Measurements from ENCODE around the gene MEGF11. TPM values are rescaled to one million over a fixed set of nuclear protein-coding genes. Genes with fewer than 3 reads are reported as not detected.
A peak's percentile ranks its signal among the peaks of the same experiment; 100 is the strongest.

Gene MEGF11
- not detected for total RNA-seq
- long read RNA-seq = 0 reads

DNA sequence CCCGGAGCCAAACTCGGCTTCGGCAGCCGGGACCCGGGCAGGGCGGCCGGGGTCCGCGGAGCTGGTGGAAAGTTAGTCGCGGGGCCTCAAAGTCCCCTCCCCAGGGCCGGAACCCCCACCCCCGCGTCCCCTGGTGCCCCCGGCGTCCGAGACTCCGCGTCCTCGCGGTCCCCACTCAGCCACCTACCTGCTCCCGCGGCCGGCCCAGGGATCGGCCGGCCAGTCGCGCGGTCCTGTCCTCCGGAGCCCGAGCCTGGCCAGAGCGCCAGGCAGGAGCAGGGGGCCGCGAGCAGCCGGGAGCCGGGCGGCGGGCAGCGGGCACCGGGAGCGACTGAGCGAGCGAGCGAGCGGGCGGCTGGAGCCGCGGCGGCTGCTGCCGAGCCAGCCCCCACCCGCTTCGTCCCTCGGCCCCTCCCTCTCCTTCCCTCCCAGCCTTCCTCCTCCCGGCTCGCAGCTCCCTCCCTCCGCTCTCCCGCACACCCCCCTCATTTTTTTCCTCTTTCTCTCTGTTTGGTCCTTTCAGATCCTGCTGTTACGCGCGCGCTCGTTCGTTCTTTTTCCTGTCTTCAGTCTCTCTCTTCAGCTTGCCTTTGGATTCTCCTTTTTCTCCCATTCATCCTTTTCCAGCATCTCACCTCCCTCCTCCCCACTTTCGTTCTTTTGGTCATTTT lies at the start of gene MEGF11:
Gene MEGF11, minus strand, starts transcription at position 333 of the 671 bp plus-strand sequence. CDS start 125,347 bp downstream, outside the sequence.
- intact Hi-C loops (cut with DNase I) = loop anchor here (5.0 kb wide), 1 partner anchor 244 kb away; the partner anchor contains the start of gene SNAPC5
- DNase-seq (ENCODE audit: missing footprints) (no peak), ATAC-seq (peak; percentile 47)

DNA sequence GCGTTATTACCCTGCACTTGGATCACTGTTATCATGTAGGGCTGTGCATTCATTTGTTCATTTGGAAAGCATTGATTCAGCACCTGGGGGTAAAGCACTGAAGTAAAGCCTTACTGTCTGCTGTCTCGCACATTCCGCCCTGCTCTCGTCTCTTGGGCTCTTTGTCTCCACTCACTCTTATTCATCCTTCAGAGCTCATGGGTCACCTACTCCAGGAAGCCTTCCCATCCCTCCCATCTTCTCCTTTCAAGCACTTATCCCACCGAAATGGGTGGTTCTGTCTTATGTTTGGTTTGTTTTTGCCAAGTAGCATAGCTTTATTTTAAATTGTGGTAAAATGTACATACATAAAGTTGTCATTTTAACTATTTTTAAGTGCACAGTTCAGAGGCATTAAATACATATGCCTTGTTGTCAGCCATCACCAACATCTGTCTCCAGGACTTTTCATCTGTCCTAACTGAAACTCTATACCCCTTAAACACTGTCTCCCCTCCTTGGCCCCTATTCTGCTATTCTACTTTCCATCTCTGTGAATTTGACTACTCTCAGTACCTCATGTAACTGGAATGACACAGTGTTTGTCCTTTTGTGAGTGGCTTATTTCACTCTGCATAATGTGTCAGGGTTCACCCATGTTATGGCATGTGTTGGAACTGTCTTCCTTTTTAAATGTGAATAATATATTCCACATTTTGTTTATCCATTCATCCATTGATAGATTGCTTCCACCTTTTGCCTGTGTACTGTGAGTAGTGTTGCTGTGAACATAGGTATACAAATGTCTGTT lies 49.1 kb upstream of the MEGF11 start:
- DNase-seq (ENCODE audit: missing footprints) (no peak), ATAC-seq (no peak)
- intact Hi-C loops (cut with DNase I) = no loop called here

DNA sequence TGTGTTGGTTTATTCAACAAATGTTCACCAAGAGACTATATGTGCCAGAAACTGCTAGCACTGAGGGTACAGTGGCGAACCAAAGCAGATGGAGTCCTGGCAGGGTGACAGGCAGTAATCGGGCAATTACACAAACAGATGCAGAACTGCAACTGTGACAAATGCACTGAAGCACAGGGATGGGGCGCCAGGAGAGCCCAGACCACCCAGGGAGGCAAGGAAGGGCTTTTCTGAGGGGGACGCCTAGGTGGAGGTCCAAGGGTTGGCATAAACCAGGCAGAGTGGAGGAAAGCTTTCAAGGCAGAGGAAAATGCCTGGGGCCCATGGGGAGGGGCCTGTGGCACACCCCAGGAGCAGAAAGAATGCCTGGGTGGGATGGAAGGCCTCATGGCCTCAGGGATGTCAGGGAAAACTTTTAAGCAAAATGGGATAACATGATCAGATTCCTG lies 45.3 kb upstream of the MEGF11 start:
- DNase-seq (ENCODE audit: missing footprints) (no peak), ATAC-seq (no peak)
- intact Hi-C loops (cut with DNase I) = no loop called here

DNA sequence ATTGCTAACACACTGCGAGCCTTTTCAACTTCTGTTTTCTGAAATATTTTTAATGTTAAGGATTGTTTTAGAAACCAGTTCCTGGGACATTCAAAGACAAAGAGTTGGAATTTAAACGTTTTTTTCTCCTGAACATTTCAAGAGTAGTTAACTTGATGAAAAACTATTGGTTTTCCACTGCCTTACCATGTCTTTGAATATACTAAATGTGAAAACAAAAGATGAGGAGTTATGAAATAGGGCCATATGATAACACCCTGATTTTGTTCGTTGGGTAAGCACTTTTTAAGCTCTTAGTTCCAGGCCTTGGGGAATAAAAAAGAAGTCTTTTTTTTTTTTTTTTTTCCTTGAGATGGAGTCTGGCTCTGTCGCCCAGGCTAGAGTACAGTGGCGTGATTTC lies 42.6 kb upstream of the MEGF11 start:
- ATAC-seq (no peak), DNase-seq (ENCODE audit: missing footprints) (no peak)
- intact Hi-C loops (cut with DNase I) = no loop called here

DNA sequence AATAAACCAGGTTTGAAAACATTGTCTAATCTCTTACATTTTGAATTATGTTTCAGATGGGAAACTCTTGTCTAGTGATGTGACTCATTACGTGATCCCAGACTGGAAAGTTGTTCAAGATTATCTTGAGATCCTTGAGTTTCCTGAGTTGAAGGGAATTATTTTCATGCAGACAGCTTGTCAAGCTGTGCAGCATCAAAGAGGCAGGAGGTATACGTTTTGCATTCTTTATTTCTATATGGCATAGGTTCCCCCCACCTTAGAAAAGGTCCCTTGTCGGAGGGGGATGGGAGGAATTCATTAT lies 41.3 kb upstream of the MEGF11 start:
- intact Hi-C loops (cut with DNase I) = loop anchor here (5.0 kb wide), 1 partner anchor 202 kb away; the partner anchor contains the start of gene SNAPC5
- no peak for ATAC-seq
- DNase-seq (ENCODE audit: missing footprints) = no peak

DNA sequence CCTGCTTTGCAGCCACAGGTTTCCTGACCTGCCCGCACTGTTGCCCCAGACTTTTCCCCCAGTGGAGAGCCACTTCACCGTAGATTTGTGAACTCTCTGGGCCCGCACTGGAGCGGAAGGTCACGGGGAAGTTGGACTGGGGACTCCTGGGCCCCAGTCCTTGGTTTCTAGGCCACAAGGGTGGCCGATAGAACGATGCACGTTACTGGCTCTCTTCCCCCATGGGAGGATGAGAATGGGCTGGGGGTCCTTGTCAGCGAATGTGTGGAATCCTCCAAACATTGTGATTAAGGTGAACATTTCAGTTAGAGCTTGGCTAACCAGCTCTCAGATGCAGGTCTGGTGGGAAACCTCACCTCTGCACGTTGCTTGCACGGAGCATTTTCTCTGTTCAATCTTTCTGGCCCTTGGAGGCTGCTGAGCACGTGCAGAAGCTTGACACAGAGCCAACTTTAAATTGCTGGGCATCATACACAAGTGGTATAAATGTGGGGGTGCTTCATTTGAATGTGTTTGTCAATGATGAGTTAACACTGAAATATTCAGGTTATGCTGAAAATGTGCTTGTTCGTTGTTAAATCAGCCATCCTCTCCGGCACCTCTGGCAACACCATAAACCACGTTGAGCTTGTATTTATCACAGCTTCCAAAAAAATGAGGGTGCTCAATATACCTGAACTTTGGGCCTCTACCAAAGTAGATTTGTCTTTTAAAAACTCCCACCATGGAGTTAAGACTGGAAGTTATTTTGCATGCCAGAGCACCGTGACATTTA lies 40.8 kb upstream of the MEGF11 start:
- DNase-seq (ENCODE audit: missing footprints) (no peak), ATAC-seq (peak; percentile 51)
- intact Hi-C loops (cut with DNase I) = loop anchor here (5.0 kb wide), 1 partner anchor 203 kb away; the partner anchor contains the start of gene SNAPC5

DNA sequence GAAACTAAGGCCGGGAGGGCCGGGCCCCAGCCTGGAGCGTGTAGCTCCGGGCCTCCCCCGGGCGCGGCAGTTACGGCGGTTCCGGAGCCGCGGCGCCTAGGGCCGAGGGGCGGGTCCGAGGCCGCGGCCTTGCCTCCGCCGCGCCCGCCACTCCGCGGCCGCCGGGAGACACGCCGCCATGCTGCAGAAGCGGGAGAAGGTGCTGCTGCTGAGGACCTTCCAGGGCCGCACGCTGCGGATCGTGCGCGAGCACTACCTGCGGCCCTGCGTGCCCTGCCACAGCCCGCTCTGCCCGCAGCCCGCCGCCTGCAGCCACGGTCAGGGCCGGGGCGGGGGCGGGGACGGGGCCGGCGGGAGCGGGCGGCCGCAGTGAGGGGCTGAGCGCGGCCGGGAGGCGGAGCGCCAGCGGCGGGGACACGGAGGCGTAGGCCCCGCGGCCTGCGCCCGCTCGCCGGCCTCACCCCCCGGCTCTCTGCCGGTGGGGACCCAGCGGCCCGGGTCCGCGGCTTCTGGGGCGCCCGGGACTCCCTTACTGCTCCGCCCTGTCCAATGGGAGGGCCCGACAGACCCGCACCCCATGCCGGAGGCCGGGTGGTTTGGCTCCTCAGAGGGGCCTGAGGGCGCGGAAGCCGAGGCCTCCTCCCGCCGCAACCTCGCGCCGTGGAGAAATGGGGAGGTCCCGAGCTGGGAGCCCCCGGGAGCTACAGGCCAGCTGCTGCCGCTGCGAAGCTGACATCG lies 40.0 kb upstream of the MEGF11 start, which contains the start of gene DIS3L:
Gene DIS3L, plus strand, starts transcription at position 150 of the 738 bp plus-strand sequence. Its CDS starts 29 bp downstream, at position 179.
- peak; percentile 91 for ATAC-seq
- intact Hi-C loops (cut with DNase I) = loop anchor here (5.0 kb wide), 1 partner anchor 204 kb away; the partner anchor contains the start of gene SNAPC5

DNA sequence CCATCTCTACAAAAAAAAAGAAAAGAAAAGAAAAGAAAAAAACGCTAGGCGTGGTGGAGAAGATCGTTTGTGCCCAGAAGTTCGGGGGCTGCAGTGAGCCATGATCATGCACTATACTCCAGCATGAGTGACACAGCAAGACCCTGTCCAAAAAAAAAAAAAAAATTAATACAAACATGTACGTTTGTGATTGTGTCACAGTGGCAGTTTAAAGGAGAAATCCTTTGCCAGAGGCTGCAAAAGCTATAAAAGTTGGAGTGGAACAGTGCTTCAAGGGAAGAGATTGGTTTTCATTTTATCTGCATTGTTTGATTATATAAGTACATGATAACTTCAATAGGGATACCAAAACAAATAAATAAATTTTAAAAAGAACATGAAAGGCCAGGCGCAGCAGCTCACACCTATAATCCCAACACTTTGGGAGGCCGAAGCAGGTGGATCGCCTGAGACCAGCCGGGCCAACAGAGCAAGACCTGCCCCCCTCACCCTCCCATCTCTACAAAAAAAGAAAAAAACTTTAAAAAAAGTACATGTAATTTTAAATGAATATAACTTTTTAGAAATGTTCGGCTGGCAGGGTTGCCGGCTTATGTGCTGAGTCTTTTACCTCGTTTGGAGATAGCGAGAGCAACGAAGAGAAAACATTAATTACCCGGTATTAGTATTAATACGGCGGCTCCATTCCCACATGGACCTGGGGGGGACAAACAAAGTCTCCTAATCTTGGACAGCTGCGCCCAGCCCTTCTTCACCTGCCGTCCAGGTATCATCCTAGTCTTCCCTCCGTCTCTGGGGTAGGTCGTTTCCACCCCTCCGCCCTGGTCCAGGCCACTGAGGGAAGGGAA lies 39.2 kb upstream of the MEGF11 start:
- DNase-seq (ENCODE audit: missing footprints) (no peak), ATAC-seq (peak; percentile 32)
- intact Hi-C loops (cut with DNase I) = loop anchor here (5.0 kb wide), 1 partner anchor 205 kb away; the partner anchor contains the start of gene SNAPC5

More for the DNA sequence above, 40.0 kb upstream of the MEGF11 start, which contains the start of gene DIS3L:
- peak; percentile 88 for DNase-seq (ENCODE audit: missing footprints)

DNA sequence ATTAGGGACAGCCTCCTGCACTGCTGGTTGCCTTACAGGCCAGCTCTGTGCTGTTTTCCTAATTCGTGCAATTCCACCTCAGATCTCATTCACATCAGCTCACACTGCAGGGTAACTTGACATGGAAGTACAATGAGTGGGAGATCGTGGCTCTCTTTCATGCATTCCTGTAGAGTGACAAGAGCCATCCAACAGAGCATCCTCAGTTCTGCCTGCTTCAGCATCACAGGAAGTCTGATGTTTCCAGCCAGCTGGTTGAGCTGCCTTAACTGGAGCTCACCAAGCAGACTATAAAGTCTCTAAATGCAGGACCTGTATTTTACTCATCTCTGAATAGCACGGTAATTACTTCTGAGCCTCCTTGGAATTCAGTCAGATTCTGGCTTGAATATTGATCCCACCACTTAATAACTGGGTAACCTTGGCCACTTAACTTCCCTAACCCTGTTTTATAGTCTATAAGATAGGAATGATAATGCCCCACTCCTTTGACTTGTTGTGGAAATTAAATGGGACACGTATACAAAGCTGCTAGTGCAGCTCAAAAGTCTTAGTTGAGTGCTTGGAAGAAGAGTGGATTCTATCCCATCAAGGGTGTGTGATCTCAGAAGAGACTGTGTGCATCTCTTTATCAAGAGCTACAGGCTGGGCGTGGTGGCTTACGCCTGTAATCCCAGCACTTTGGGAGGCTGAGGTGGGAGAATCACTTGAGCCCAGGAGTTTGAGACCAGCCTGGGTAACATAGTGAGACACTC lies 38.4 kb upstream of the MEGF11 start:
- intact Hi-C loops (cut with DNase I) = loop anchor here (5.0 kb wide), 1 partner anchor 205 kb away; the partner anchor contains the start of gene SNAPC5
- no peak for ATAC-seq

DNA sequence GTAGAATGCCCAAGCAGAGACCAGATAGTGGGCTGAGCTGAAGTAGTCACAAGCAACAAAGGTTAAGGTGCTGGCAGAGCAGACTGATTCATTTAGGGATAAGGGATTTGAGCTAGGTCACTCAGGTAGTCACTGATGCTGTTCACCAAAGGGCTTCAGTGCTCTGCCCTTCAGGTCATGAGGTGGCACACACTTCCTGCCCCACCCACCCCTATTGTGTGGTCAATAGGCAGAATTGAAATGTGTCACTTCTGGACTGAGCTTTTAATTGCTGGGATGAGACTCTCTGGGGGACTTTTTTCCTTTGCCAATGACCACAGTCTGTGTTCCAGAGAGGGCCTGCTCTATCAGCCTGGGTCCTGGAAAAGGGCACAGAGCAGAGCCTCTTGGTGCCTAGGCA lies 37.0 kb upstream of the MEGF11 start:
- ATAC-seq (no peak), DNase-seq (ENCODE audit: missing footprints) (no peak)
- intact Hi-C loops (cut with DNase I) = loop anchor here (5.0 kb wide), 1 partner anchor 207 kb away; the partner anchor contains the start of gene SNAPC5

More for the DNA sequence above, 38.4 kb upstream of the MEGF11 start:
- no peak for DNase-seq (ENCODE audit: missing footprints)

DNA sequence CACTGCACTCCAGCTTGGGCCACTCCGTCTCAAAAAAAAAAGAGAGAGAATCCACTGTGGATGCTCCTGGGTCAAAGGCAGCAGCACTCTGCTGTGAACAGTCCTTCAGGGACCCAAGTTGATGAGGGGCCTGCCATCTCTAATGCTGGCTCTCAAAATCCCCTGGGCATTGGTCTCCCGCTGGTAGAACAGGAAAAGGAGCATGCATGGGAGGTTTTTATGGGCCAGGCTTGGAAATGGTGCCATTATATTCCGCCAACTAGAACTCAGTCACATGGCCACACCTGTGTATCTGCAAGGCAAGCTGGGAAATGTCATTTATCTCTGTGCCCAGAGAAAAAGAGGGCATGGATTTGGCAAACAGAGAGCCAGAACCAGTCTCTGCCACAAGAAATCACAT lies 36.5 kb upstream of the MEGF11 start:
- no peak for ATAC-seq
- intact Hi-C loops (cut with DNase I) = loop anchor here (5.0 kb wide), 1 partner anchor 207 kb away; the partner anchor contains the start of gene SNAPC5
- DNase-seq (ENCODE audit: missing footprints) = no peak

DNA sequence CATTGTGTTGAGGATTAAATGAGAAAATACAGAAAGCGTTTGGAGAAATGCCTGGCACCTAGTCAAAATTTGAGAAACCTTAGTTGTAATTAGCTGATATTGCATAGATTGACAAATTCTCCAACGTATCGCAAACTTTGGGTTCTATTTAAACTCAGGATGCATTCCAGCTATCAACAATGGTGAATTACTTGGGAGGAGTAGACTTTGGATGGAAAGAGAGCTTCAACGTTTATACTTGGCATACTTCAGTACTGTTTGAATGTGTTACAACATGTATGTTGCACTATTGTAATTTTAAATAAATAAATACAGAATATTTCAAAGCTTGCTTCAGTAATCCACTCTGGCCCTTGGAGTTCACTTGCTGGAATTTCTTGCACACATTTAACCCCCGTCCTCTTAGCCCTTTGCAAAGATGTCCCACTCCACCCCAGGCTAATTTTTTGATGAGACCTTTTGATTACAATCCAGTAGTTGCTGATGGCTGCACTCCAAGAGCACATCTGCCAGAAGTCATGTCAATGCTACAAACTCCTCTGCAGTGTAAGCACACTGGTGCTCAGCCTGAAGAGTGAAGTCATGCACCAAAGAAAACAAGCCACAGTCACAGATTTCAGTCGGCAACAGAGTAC lies 35.1 kb upstream of the MEGF11 start:
- DNase-seq (ENCODE audit: missing footprints) = no peak
- intact Hi-C loops (cut with DNase I) = loop anchor here (5.0 kb wide), 1 partner anchor 306 kb away; no protein-coding TSS in a partner anchor
- no peak for ATAC-seq

DNA sequence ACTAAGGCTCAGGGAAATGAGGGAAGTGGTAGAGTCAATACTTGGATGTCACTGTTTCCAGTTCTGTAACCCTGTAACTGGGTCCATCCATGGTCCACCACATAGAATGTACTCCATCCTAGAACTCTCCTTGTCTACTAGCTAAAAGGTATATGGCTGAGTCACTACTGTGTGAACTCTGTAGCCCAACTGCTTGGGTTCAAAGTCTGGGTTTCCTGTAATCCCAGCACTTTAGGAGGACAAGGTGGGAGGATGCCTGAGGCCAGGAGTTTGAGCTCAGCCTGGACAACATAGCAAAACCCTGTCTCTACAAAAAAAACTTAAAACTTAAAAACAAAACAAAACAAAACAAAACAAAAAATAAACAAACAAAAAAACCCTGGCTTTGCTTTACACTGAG lies 34.5 kb upstream of the MEGF11 start:
- no peak for ATAC-seq
- DNase-seq (ENCODE audit: missing footprints) = no peak
- intact Hi-C loops (cut with DNase I) = loop anchor here (5.0 kb wide), 1 partner anchor 306 kb away; no protein-coding TSS in a partner anchor

DNA sequence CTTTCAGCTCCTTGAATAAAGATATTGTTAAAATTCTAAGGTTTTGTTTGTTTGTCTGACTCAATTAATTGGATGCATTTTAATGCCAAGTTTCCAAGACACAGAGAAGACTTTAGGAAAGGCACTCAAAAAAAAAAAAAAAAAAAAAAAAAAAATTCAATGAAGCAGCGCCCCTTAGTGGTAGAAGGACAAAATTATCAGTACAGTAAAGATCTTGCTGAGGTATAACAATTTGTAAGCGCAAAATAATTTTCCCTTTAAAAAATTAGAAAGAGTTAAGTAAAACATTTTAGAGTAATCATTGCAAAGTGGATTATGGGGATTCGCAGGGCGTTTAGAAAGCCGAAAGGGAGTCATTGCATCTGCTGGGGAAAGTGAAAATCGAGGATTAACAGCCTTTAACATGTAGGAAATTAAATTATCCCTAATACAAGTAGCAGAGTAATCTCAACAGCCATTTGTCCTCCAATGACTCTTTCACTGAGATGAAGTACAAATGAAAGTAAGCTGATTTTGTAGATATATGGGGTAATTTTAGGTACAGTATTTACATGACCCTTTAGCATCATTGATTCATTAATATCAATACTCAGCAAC lies 34.0 kb upstream of the MEGF11 start:
- DNase-seq (ENCODE audit: missing footprints) (no peak), ATAC-seq (no peak)
- intact Hi-C loops (cut with DNase I) = loop anchor here (5.0 kb wide), 1 partner anchor 305 kb away; no protein-coding TSS in a partner anchor

DNA sequence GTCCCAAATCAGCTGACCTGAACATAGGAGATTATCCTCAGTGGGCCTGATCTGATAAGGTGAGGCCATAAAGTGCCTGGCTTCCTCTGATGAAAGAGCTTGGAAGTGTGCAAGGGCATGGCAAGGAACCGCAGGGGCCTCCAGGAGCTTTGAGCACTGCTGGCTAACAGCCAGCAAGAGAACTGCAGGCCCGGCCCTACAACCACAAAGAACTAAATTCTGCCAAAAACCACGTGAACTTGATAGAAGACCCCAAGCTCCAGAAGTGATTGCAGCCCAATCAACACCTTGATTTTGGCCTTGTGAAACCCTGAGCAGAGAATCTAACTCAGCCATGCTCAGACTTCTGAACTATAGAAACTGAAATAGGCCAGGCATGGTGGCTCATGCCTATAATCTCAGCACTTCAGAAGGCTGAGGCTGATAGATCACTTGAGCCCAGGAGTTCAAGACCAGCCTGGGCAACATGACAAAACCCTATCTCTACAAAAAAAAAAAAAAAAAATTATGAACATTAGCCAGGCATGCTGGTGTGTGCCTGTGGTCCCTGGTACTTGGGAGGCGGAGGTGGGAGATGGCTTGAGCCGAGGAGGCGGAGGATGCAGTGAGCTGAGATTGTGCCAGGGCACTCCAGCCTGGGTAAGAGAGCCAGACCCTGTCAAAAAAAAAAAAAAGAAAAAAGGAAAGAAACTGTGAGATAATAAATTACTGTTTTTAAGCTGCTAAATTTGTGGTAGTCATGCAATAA lies 32.2 kb upstream of the MEGF11 start:
- intact Hi-C loops (cut with DNase I) = loop anchor here (5.0 kb wide), 1 partner anchor 303 kb away; no protein-coding TSS in a partner anchor
- ATAC-seq (no peak), DNase-seq (ENCODE audit: missing footprints) (no peak)

Measured in Right ventricle myocardium inferior (tissue), 1 donor.